Measurements from ENCODE around the gene SERTAD3.

Gene SERTAD3

DNA sequence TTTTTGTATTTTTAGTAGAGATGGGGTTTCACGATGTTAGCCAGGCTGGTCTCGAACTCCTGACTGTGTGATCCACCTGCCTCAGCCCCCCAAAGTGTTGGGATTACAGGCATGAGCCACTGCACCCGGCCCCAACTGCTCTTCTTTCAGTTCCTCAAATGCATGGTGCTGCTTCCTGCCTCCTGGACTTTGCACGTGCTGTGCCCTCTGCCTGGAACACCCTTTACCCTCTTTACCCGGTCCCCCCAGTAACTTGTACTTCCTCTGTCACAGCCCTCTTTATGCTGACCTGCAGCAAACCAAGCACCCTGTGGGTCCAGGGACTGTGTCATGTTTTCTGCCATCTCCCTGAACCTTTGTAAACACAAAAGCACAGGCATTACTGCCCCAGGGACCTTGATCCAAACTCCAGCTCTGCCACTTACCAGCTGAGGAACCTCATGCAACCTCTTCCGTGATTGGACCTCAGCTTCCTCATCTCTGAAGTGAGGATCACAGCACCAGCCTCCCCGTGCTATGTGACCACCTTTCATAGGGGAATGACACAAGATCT lies 17.6 kb upstream of the SERTAD3 start:
- TF ChIP-seq, protein P1, sequence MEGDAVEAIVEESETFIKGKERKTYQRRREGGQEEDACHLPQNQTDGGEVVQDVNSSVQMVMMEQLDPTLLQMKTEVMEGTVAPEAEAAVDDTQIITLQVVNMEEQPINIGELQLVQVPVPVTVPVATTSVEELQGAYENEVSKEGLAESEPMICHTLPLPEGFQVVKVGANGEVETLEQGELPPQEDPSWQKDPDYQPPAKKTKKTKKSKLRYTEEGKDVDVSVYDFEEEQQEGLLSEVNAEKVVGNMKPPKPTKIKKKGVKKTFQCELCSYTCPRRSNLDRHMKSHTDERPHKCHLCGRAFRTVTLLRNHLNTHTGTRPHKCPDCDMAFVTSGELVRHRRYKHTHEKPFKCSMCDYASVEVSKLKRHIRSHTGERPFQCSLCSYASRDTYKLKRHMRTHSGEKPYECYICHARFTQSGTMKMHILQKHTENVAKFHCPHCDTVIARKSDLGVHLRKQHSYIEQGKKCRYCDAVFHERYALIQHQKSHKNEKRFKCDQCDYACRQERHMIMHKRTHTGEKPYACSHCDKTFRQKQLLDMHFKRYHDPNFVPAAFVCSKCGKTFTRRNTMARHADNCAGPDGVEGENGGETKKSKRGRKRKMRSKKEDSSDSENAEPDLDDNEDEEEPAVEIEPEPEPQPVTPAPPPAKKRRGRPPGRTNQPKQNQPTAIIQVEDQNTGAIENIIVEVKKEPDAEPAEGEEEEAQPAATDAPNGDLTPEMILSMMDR (IDR thresholded peaks at IDR 0.05): no peak

DNA sequence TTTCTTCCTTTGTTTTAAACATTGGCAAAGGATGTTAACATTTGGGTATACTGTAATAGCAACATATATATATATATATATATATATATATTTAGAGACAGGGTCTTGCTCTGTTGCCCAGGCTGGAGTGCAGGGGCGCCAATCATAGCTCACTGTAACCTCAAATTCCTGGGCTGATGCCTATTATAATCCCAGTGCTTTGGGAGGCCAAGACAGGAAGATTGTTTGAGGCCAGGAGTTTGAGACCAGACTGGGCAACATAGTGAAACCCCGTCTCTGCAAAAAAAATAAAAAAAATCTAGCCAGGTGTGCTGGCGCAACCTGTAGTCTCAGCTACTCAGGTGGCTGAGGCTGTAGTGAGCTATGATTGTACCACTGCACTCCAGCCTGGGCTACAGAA lies 16.1 kb upstream of the SERTAD3 start:
- TF ChIP-seq, protein P1 (IDR thresholded peaks at IDR 0.05): no peak

DNA sequence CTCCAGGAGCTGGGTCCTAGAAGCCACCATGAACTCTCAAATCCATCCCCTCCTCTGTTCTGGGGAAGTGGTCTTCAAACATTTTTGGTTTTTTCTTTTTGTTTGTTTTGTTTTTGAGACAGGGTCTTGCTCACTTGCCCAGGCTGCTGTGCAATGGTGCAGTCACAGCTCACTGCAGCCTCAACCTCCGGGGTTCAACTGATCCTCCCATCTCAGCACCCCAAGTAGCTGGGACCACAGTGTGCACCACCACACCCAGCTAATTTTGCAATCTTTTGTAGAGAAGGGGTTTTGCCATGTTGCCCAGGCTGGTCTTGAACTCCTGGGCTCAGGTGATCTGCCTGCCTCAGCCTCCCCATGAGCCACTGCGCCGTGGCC lies 14.5 kb upstream of the SERTAD3 start:
- TF ChIP-seq, protein P1 (IDR thresholded peaks at IDR 0.05): no peak

DNA sequence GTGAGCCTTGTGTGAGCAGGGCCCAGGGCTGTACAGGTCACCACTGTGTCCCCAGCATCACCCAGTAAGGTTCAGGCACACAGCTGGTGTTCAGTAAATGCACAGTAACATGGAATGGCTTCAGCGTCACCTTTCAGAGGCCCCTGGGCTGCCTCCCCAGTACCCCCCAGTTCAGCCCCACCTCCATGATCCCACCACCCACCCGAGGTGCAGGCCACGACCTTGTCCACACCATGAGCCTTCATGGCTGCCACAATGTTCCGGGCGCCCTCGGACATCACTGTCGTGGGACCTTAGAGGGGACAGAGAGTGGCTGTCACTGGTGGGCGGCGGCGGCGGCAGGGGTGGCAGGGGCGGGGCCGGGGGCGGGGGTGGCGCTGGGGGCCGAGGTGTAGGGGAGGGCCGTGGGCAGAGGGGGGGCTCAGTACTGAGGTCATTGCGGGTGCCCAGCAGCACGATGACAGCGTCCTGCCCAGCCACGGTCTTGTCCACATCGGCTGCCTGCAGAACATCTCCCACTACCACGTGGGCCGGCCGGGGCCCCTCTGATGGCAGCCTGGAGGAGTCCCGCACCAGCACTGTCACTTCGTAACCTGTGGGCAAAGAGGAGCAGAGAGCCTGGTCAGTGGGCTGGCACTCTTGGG lies 13.9 kb upstream of the SERTAD3 start:
- TF ChIP-seq, protein P1 (IDR thresholded peaks at IDR 0.05): no peak

DNA sequence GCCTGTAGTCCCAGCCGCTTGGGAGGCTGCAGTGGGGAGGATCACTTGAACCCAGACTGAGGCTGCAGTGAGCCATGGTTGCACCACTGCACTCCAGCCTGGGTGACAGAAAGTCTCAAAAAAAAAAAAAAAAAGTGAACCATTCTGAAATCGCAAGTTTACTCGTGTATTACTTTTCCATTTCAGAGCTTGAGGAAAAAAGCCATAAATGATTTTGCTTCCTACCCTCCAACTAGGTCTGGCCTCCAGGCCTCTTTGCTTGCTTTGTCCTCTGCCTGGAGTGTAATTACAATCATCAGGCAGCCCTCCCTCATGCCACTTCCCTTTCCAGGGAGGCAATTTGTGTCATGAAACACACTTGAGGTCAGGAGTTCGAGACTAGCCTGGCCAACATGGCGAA lies 12.9 kb upstream of the SERTAD3 start:
- TF ChIP-seq, protein P1 (IDR thresholded peaks at IDR 0.05): no peak

DNA sequence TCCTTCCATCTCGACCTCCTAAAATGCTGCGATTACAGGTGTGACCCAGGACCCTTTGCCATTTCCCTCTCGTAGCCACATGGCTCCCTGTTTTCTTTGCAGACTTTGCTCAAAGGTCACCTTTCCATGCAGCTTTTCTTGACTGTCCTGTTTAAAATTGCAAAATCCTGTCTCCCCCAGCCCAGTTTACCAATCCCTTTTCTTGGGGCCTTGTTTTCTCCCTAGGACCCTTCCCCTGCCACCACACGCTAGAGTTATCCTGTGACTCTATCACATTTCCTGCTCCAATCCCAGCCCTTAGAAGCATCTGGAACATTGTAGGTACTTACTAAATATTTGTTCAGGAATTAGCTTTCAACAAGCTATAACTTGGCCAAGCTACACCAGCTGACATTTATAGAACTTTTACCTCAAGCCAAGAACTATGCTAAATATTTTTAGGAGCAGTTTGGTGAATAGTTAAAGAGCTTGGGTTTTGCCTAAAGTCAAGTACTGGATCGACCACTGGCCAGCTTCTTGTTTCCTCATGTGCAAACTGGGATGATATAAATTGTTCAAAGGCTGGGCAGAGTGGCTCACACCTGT lies 9.1 kb upstream of the SERTAD3 start:
- TF ChIP-seq, protein P1 (IDR thresholded peaks at IDR 0.05): no peak

DNA sequence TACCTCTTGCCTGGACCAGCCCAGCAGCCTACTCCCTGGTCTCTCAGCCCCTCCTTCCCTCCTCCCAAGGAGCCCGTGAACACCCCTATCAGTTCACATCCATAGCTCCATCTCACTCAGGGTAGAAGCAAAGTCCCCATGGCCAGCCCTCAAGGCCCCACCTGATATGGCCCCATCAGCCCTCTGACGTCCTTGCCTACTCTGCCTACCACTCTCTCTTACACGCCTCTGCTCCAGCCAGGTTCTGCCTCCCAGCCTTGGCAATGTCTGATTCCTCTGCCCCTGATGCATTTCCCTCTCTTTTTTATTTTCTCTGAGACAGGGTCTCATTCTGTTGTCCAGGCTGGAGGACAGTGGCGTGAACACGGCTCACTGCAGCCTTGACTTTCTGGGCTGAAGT lies 7.9 kb upstream of the SERTAD3 start:
- TF ChIP-seq, protein P1 (IDR thresholded peaks at IDR 0.05): no peak
